LNCAP (cell line): ENCODE data around the gene LYZL1.

Source experiments
- TF ChIP-seq, protein P1 (sequence below): fragments of 450-650 bp; IDR thresholded peaks from 2 replicates; pipeline ENCODE4 v1.5.1; 2017; ENCODE audit warnings: mild to moderate bottlenecking

Gene LYZL1

DNA sequence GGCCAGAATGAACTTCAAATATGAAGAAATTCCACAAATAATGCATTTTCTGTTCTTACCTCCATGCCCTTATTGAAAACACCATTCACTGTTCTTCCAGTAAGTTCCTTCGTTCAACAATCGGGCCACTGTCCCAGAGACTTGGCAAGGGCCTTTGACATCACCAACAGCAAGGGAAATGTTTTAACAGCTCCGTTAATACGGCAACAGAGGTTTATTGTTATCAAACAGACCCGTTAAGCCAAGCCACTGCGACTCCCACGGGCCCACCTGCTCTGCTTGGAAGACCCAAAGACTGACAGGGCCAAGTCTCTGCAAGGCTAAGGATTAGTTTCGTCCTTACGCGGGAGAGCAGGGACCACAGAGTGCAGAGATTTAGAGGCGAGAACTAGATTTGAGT is 43.4 kb upstream of the LYZL1 start:
- TF ChIP-seq, protein P1, sequence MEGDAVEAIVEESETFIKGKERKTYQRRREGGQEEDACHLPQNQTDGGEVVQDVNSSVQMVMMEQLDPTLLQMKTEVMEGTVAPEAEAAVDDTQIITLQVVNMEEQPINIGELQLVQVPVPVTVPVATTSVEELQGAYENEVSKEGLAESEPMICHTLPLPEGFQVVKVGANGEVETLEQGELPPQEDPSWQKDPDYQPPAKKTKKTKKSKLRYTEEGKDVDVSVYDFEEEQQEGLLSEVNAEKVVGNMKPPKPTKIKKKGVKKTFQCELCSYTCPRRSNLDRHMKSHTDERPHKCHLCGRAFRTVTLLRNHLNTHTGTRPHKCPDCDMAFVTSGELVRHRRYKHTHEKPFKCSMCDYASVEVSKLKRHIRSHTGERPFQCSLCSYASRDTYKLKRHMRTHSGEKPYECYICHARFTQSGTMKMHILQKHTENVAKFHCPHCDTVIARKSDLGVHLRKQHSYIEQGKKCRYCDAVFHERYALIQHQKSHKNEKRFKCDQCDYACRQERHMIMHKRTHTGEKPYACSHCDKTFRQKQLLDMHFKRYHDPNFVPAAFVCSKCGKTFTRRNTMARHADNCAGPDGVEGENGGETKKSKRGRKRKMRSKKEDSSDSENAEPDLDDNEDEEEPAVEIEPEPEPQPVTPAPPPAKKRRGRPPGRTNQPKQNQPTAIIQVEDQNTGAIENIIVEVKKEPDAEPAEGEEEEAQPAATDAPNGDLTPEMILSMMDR, result no peak

DNA sequence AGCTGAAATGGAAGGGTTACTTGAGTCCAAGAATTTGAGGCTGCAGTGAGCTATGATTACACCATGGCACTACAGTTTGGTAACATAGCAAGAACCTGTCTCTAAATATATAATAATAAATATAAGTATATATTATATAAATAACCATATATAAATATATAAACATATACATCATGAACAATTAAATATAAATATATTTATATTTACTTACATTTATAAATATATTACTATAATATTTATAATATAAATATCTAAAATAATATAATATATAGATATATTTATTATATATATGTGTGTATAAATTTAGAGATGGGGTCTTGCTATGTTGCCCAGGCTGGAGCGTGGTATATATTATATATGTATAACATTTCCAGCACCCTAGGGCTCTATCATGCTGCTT is 42.4 kb upstream of the LYZL1 start:
- TF ChIP-seq, protein P1, result no peak

DNA sequence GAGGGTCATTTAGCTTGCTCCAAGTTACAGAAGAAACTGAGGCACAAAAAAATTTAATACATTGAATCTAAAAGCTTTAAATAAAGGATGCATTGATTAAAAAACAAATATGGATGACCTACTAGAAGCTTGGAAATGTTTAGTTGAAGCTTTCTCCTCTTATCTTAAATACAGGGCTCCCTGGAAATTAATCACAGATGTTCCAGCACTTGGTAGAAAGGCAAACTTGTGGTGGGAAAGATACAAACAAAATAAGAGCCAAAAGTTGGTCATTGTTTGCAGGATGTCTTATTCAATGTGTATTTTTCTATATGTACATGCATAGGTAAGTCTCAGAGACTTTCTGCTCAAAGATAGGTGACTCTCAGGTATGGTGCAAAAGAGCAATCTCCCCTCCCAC is 40.7 kb upstream of the LYZL1 start:
- TF ChIP-seq, protein P1, result no peak

DNA sequence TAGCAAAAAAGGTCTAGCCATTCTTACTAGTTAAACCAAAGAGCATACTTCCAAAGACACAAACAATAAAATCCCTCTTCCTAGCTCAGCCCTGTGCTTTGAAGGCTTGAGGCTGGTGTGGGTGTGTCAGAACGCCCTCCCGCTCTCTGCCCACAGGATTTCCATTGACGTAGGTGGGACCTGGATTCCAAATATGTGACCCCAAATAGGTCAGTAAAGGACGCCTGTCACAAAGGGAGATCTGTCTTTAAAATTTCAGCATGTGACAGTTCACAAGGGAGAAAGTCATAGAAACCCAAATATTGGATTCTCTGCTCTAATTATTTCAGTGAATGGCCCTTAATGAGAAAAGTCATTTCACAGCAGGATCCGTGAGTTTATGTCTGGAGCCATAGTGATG is 39.9 kb upstream of the LYZL1 start:
- TF ChIP-seq, protein P1, result no peak

DNA sequence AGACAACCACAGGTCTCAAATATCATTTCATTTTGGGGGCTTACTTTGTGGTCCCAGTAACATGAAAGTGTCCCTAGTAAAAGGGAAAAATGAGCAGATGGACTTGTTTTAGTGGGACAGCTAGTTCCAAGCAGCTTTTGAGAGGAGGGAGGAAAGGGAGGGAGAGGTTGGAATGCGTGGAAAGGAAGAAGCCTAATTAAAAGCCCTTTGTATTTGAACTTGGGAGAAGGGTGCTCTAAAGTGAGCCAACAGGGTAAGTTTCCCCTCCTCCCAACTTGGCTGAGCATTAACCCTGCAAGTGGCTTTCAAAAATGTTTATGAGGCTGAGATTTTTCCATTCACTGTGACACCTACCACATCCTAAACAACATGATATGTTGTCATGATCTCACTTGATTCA is 38.8 kb upstream of the LYZL1 start:
- TF ChIP-seq, protein P1, result no peak

DNA sequence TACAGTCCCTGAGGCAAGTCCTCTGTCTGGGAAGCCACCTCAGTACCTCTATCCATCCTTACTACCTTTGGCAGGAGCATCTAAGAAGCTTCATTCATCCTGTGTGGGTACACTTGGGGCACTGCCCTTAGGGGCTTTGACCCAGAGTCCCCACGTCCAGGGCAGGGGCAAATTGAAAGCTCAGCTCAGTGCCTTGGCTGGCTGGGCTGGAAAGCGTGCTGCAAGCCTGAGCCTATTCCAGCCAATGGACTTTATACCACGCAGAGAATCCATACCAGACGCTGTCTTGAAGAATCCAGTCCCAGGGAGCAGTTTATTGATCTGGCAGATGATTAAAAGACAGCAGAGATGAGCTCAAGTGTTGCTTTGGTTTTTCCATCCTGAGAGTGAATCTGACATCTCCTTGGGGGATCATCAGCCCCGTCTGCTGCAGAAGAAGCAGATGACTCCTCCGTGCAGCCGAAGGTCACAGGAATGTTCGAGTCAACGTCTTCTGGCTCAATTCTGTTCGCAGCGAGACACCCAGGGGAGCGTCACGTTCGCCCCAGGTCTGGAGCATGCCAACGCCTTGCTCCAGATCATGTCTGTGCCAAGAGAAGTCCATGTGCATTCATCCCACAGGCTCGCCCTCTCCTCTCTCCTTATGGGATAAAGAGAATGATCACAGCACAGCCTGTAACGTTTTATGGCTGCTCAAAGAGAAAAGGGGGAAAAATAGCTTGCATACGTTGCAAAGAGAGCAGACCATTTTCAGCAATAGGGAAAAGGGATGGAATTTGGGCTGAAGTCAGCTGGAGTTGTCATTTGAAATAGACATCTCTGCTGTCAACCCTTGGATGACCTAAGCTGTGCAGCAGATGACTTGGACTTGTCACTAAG is 35.8 kb upstream of the LYZL1 start:
- TF ChIP-seq, protein P1, result no peak

DNA sequence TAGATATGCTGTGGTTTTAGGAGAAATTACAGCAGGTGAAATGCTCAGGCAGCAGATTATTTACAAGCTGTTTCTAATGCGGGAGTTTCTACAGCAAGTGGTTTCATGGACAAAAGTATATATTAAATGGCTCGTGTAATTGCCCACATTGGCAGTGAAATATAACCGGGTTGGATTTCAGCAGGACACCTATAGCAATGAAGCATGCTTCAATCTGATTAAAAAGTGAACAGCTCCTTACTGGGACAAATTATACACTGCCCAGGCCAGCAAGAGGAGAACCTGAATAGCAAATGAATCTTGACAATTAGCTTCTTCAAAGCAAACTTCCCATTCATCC is 35.2 kb upstream of the LYZL1 start:
- TF ChIP-seq, protein P1, result no peak
